Measurements from ENCODE around the gene ADAMTS12.

The ADAMTS12 gene

DNA sequence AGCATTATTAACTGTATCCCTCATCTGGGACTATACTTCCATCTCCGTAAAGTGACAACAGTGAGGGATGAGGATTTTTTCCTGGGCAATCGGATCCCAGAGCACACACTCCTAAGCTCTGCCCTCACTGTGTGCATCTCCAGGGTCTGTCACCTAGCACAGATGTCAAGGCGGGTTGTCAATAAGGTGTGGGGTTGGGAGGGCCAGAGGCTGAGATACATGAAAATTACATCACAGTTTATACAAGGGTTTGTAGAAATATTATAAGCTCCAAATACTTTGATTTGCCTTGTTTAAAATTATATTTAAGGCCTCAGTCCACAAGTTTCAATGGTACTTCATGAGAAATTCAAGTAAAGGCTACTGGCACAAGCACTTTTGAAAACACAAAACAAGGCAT lies 4.5 kb downstream of the ADAMTS12 start:
- Histone ChIP-seq H2BK120ac (ENCODE audit: low read depth, low read length) (no peak overlapping the region), H3K14ac (ENCODE audit: low read length) (no peak overlapping the region), H2AK5ac (ENCODE audit: low read depth, low read length) (no peak overlapping the region), H3K9ac (ENCODE audit: low read depth, low read length, poor library complexity) (no peak overlapping the region), H3K23ac (ENCODE audit: low read depth, low read length, poor library complexity) (no peak overlapping the region), H3K27ac (replicated peaks; ENCODE audit: low read length) (no peak overlapping the region), H4K91ac (ENCODE audit: low read depth, low read length, poor library complexity) (no peak overlapping the region), H3K79me1 (ENCODE audit: low read depth, low read length) (peaks cover 3% of the 10 kb centered on the region), H2BK12ac (ENCODE audit: low read length) (no peak overlapping the region), H3K18ac (ENCODE audit: low read length) (no peak overlapping the region), H3K4me2 (ENCODE audit: insufficient read depth, low read length, poor library complexity, severe bottlenecking) (no peak overlapping the region), H3K4me3 (ENCODE audit: low read length in 2 of 2) (no peak overlapping the region), H3K4me1 (ENCODE audit: control insufficient read depth in 2 of 2, insufficient read depth in 1 of 2, low read depth in 1 of 2, low read length in 2 of 2) (peaks cover 8 to 17% of the 10 kb centered on the region in 2 donors), H3K4ac (ENCODE audit: low read length) (no peak overlapping the region), H2BK15ac (ENCODE audit: low read length) (no peak overlapping the region), H3K27me3 (ENCODE audit: control insufficient read depth in 3 of 3, insufficient read depth in 3 of 3, low read depth in 1 of 3, low read length in 3 of 3) (no peaks in the 10 kb centered on the region), H3K36me3 (replicated peaks in 1 of 2; ENCODE audit: control insufficient read depth in 2 of 2, insufficient read depth in 2 of 2, low read length in 2 of 2) (peaks cover 0 to 43% of the 10 kb centered on the region in 2 donors), H2AFZ (ENCODE audit: low read length) (no peak overlapping the region), H2BK5ac (ENCODE audit: low read length) (no peak overlapping the region), H3K9me3 (replicated peaks in 1 of 2; ENCODE audit: control insufficient read depth in 2 of 2, insufficient read depth in 1 of 2, low read depth in 1 of 2, low read length in 2 of 2) (peaks cover 0 to 9% of the 10 kb centered on the region in 2 donors), H4K8ac (ENCODE audit: low read depth, low read length) (no peak overlapping the region)
- WGBS, 2 donors (ENCODE audit: extremely low coverage in 2 of 2, insufficient read length in 2 of 2, insufficient replicate concordance in 1 of 2), result no CpG with 5 or more reads among the region's 3 CpGs
- no peak for DNase-seq (ENCODE audit: low spot score)

DNA sequence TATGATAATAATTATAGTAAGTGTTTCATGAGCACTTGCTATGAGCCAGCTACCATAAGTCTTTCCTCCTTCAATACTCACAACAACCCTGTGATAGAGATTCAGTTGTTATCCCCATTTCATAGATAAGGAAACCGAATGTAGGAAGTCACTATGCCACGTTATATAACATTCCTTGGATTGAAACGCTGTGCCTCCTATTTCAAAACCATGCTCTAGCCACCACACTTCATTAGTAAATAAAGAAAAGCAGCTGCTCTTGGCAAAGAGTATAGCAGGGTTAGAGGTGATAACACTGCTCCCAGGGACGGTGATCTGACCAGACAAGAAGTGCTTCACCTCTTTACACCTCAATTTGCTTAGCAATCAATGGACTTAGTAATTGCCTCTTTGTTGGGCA lies 5.5 kb downstream of the ADAMTS12 start:
- H2BK12ac ChIP-seq (ENCODE audit: low read length), result no peak overlapping the region
- H2AFZ ChIP-seq (ENCODE audit: low read length), result no peak overlapping the region
- no peaks in the 10 kb centered on the region for H3K27me3 ChIP-seq (ENCODE audit: control insufficient read depth in 3 of 3, insufficient read depth in 3 of 3, low read depth in 1 of 3, low read length in 3 of 3)
- H4K8ac ChIP-seq (ENCODE audit: low read depth, low read length), result no peak overlapping the region
- H2AK5ac ChIP-seq (ENCODE audit: low read depth, low read length), result no peak overlapping the region
- H3K4me3 ChIP-seq (ENCODE audit: low read length in 2 of 2), result no peak overlapping the region
- no peak overlapping the region for H3K4me2 ChIP-seq (ENCODE audit: insufficient read depth, low read length, poor library complexity, severe bottlenecking)
- DNase-seq (ENCODE audit: low spot score), result no peak
- H3K4me1 ChIP-seq (ENCODE audit: control insufficient read depth in 2 of 2, insufficient read depth in 1 of 2, low read depth in 1 of 2, low read length in 2 of 2), result peaks cover 7 to 17% of the 10 kb centered on the region in 2 donors
- peaks cover 3% of the 10 kb centered on the region for H3K79me1 ChIP-seq (ENCODE audit: low read depth, low read length)
- H2BK15ac ChIP-seq (ENCODE audit: low read length), result no peak overlapping the region
- no peak overlapping the region for H3K9ac ChIP-seq (ENCODE audit: low read depth, low read length, poor library complexity)
- H4K91ac ChIP-seq (ENCODE audit: low read depth, low read length, poor library complexity), result no peak overlapping the region
- H2BK120ac ChIP-seq (ENCODE audit: low read depth, low read length), result no peak overlapping the region
- H2BK5ac ChIP-seq (ENCODE audit: low read length), result no peak overlapping the region
- H3K36me3 ChIP-seq (replicated peaks in 1 of 2; ENCODE audit: control insufficient read depth in 2 of 2, insufficient read depth in 2 of 2, low read length in 2 of 2), result peaks cover 0 to 44% of the 10 kb centered on the region in 2 donors
- no peak overlapping the region for H3K27ac ChIP-seq (replicated peaks; ENCODE audit: low read length)
- H3K18ac ChIP-seq (ENCODE audit: low read length), result no peak overlapping the region
- no CpG with 5 or more reads among the region's 4 CpGs for WGBS, 2 donors (ENCODE audit: extremely low coverage in 2 of 2, insufficient read length in 2 of 2, insufficient replicate concordance in 1 of 2)
- peaks cover 0 to 9% of the 10 kb centered on the region in 2 donors for H3K9me3 ChIP-seq (replicated peaks in 1 of 2; ENCODE audit: control insufficient read depth in 2 of 2, insufficient read depth in 1 of 2, low read depth in 1 of 2, low read length in 2 of 2)
- no peak overlapping the region for H3K4ac ChIP-seq (ENCODE audit: low read length)
- no peak overlapping the region for H3K14ac ChIP-seq (ENCODE audit: low read length)
- no peak overlapping the region for H3K23ac ChIP-seq (ENCODE audit: low read depth, low read length, poor library complexity)

DNA sequence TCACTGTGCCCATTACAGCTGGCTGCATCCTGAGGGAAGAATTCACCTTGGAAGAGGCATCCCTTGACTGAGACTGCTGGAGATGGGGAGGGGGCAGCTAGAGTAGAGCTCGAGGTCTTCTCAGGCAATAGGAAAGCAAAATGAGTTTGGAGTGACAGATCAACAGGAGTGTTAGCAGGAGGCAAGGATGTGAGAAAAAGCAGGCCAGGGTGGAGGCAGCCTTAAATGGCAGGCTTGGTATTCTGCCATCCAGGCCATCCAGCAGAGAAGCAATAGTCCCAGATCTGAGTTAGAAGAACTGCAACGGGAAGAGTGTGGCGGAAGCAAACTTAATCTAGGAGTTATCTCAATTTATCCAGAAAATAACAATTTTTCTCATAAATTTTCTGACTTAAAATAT lies 6.1 kb downstream of the ADAMTS12 start:
- Histone ChIP-seq H3K4ac (ENCODE audit: low read length) (no peak overlapping the region), H3K4me2 (ENCODE audit: insufficient read depth, low read length, poor library complexity, severe bottlenecking) (no peak overlapping the region), H3K23ac (ENCODE audit: low read depth, low read length, poor library complexity) (no peak overlapping the region), H3K9me3 (replicated peaks in 1 of 2; ENCODE audit: control insufficient read depth in 2 of 2, insufficient read depth in 1 of 2, low read depth in 1 of 2, low read length in 2 of 2) (peaks cover 0 to 11% of the 10 kb centered on the region in 2 donors), H4K8ac (ENCODE audit: low read depth, low read length) (no peak overlapping the region), H2AK5ac (ENCODE audit: low read depth, low read length) (no peak overlapping the region), H3K4me1 (ENCODE audit: control insufficient read depth in 2 of 2, insufficient read depth in 1 of 2, low read depth in 1 of 2, low read length in 2 of 2) (peaks cover 6 to 15% of the 10 kb centered on the region in 2 donors), H2AFZ (ENCODE audit: low read length) (no peak overlapping the region), H4K91ac (ENCODE audit: low read depth, low read length, poor library complexity) (peak overlapping the region; percentile 87), H3K9ac (ENCODE audit: low read depth, low read length, poor library complexity) (no peak overlapping the region), H3K27ac (replicated peaks; ENCODE audit: low read length) (no peak overlapping the region), H2BK120ac (ENCODE audit: low read depth, low read length) (no peak overlapping the region), H3K36me3 (replicated peaks in 1 of 2; ENCODE audit: control insufficient read depth in 2 of 2, insufficient read depth in 2 of 2, low read length in 2 of 2) (peaks cover 4 to 50% of the 10 kb centered on the region in 2 donors), H3K4me3 (ENCODE audit: low read length in 2 of 2) (no peak overlapping the region), H2BK5ac (ENCODE audit: low read length) (no peak overlapping the region), H3K27me3 (ENCODE audit: control insufficient read depth in 3 of 3, insufficient read depth in 3 of 3, low read depth in 1 of 3, low read length in 3 of 3) (no peaks in the 10 kb centered on the region), H3K14ac (ENCODE audit: low read length) (no peak overlapping the region), H3K18ac (ENCODE audit: low read length) (no peak overlapping the region), H2BK15ac (ENCODE audit: low read length) (no peak overlapping the region), H2BK12ac (ENCODE audit: low read length) (no peak overlapping the region), H3K79me1 (ENCODE audit: low read depth, low read length) (peaks cover 3% of the 10 kb centered on the region)
- WGBS, 2 donors (ENCODE audit: extremely low coverage in 2 of 2, insufficient read length in 2 of 2, insufficient replicate concordance in 1 of 2), result no CpG with 5 or more reads among the region's 3 CpGs
- DNase-seq (ENCODE audit: low spot score), result no peak

DNA sequence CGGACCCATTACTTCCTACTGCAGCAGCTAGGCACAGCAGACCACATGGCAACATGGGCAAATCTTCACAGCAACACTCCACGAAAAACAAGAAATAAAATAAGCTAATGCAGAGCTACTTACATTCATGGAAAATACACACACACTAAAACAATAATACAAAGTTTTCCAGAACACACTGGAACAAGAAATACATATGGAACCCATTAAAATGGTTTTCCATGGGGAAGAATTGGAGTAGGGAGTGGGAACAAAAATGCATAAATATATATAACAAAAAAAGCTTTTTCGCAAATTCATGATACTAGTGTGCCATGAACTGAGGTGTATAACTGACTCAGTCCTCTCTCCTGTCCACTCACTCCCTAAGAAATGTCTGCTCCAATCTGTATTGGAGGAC lies 8.3 kb downstream of the ADAMTS12 start:
- H3K9ac ChIP-seq (ENCODE audit: low read depth, low read length, poor library complexity), result no peak overlapping the region
- H3K4me3 ChIP-seq (ENCODE audit: low read length in 2 of 2), result no peak overlapping the region
- H3K23ac ChIP-seq (ENCODE audit: low read depth, low read length, poor library complexity), result no peak overlapping the region
- no peak overlapping the region for H2AFZ ChIP-seq (ENCODE audit: low read length)
- H3K79me1 ChIP-seq (ENCODE audit: low read depth, low read length), result peaks cover 3% of the 10 kb centered on the region
- no peak overlapping the region for H2AK5ac ChIP-seq (ENCODE audit: low read depth, low read length)
- no peak overlapping the region for H3K27ac ChIP-seq (replicated peaks; ENCODE audit: low read length)
- no peaks in the 10 kb centered on the region for H3K27me3 ChIP-seq (ENCODE audit: control insufficient read depth in 3 of 3, insufficient read depth in 3 of 3, low read depth in 1 of 3, low read length in 3 of 3)
- DNase-seq (ENCODE audit: low spot score), result no peak
- no peak overlapping the region for H2BK12ac ChIP-seq (ENCODE audit: low read length)
- peaks cover 0 to 11% of the 10 kb centered on the region in 2 donors for H3K4me1 ChIP-seq (ENCODE audit: control insufficient read depth in 2 of 2, insufficient read depth in 1 of 2, low read depth in 1 of 2, low read length in 2 of 2)
- H4K91ac ChIP-seq (ENCODE audit: low read depth, low read length, poor library complexity), result no peak overlapping the region
- no peak overlapping the region for H3K14ac ChIP-seq (ENCODE audit: low read length)
- H3K9me3 ChIP-seq (replicated peaks in 1 of 2; ENCODE audit: control insufficient read depth in 2 of 2, insufficient read depth in 1 of 2, low read depth in 1 of 2, low read length in 2 of 2), result peaks cover 0 to 12% of the 10 kb centered on the region in 2 donors
- peaks cover 4 to 70% of the 10 kb centered on the region in 2 donors for H3K36me3 ChIP-seq (replicated peaks in 1 of 2; ENCODE audit: control insufficient read depth in 2 of 2, insufficient read depth in 2 of 2, low read length in 2 of 2)
- H2BK5ac ChIP-seq (ENCODE audit: low read length), result no peak overlapping the region
- no peak overlapping the region for H3K18ac ChIP-seq (ENCODE audit: low read length)
- H3K4ac ChIP-seq (ENCODE audit: low read length), result no peak overlapping the region
- no peak overlapping the region for H3K4me2 ChIP-seq (ENCODE audit: insufficient read depth, low read length, poor library complexity, severe bottlenecking)
- no peak overlapping the region for H2BK15ac ChIP-seq (ENCODE audit: low read length)
- no peak overlapping the region for H4K8ac ChIP-seq (ENCODE audit: low read depth, low read length)
- no CpG with 5 or more reads among the region's 3 CpGs for WGBS, 2 donors (ENCODE audit: extremely low coverage in 2 of 2, insufficient read length in 2 of 2, insufficient replicate concordance in 1 of 2)
- no peak overlapping the region for H2BK120ac ChIP-seq (ENCODE audit: low read depth, low read length)
